Hepatocyte (in vitro differentiated cells): Measurements from ENCODE around the gene PLXDC1. TPM values are rescaled to one million over a fixed set of nuclear protein-coding genes. Genes with fewer than 3 reads are reported as not detected.
"Not testable (repeated sequence)": the region's sequence is repeated elsewhere in the genome, so short reads cannot be mapped to it uniquely, and the experiment has no call there.

Source experiments
- DNase-seq: peaks from one replicate; pipeline ENCODE4 v3.0.0-alpha.2; 2016; ENCODE audit warnings: low spot score
- H2AFZ ChIP-seq: fragments of 200-600 bp; sonication (generic); 2 replicates; pipeline ENCODE4 v1.6.0; 2016; ENCODE audit warnings: antibody characterized with exemption, mild to moderate bottlenecking
- H3K27ac ChIP-seq: fragments of 200-600 bp; sonication (generic); 2 replicates; pipeline ENCODE4 v1.5.1; 2016; ENCODE audit warnings: mild to moderate bottlenecking
- H3K27me3 ChIP-seq: fragments of 200-600 bp; sonication (generic); 2 replicates; pipeline ENCODE4 v1.6.1; 2016
- H3K36me3 ChIP-seq: fragments of 200-600 bp; sonication (generic); replicated peaks from 2 replicates; pipeline ENCODE4 v1.5.1; 2016; ENCODE audit warnings: low read depth; ENCODE audit not compliant: insufficient read depth
- H3K4me1 ChIP-seq: fragments of 200-600 bp; sonication (generic); 2 replicates; pipeline ENCODE4 v1.5.1; 2016; ENCODE audit warnings: mild to moderate bottlenecking, moderate library complexity; ENCODE audit not compliant: insufficient read depth
- H3K4me2 ChIP-seq: fragments of 200-600 bp; sonication (generic); 2 replicates; pipeline ENCODE4 v1.6.0; 2016
- H3K4me3 ChIP-seq: fragments of 200-600 bp; sonication (generic); 2 replicates; pipeline ENCODE4 v1.5.1; 2016; ENCODE audit warnings: mild to moderate bottlenecking
- H3K79me2 ChIP-seq: fragments of 200-600 bp; sonication (generic); 2 replicates; pipeline ENCODE4 v1.6.0; 2017; ENCODE audit warnings: mild to moderate bottlenecking
- H3K9me2 ChIP-seq: fragments of 200-600 bp; sonication (generic); replicated peaks from 2 replicates; pipeline ENCODE4 v1.6.0; 2017; ENCODE audit warnings: mild to moderate bottlenecking; ENCODE audit not compliant: insufficient read depth
- H3K9me3 ChIP-seq: fragments of 200-600 bp; sonication (generic); 2 replicates; pipeline ENCODE4 v1.5.1; 2016; ENCODE audit warnings: low read depth, mild to moderate bottlenecking
- H4K20me1 ChIP-seq: fragments of 200-600 bp; sonication (generic); 2 replicates; pipeline ENCODE4 v1.6.0; 2016; ENCODE audit warnings: mild to moderate bottlenecking; ENCODE audit not compliant: insufficient read depth, poor library complexity, severe bottlenecking
- CTCF ChIP-seq: fragments of 200-600 bp; sonication (generic); IDR thresholded peaks from 2 replicates; pipeline ENCODE4 v1.5.1; 2016; ENCODE audit warnings: antibody characterized with exemption, mild to moderate bottlenecking; ENCODE audit not compliant: poor library complexity
- EZH2 ChIP-seq: fragments of 200-600 bp; sonication (generic); IDR thresholded peaks from 2 replicates; pipeline ENCODE4 v1.6.1; 2016; ENCODE audit warnings: antibody characterized with exemption, mild to moderate bottlenecking, borderline replicate concordance
- EZH2phosphoT487 ChIP-seq: fragments of 200-600 bp; sonication (generic); IDR thresholded peaks from one replicate; pipeline ENCODE4 v1.6.1; 2018; ENCODE audit warnings: antibody characterized with exemption, mild to moderate bottlenecking, low read depth, moderate library complexity; ENCODE audit not compliant: unreplicated experiment, severe bottlenecking
- WGBS: methylation state at CpG from one replicate; pipeline ENCODE4 v1.1.6; 2016; ENCODE audit warnings: low lambda C conversion rate; ENCODE audit errors: missing lambda C conversion rate; 5-methylcytosine and 5-hydroxymethylcytosine counted together
- polyA plus RNA-seq: library from polyadenylated mRNA; unstranded; fragments of >200 nt; fragmentation: Nextera tagmentation; extraction: Ambion mirVana; gene quantifications from 2 replicates; pipeline ENCODE4 v1.2.1, GENCODE V29; 2016
- total RNA-seq: library from RNA; depleted of rRNA; stranded (reverse); fragments of >200 nt; gene quantifications from 2 replicates; pipeline ENCODE4 v1.2.3, GENCODE V29; 2014

PLXDC1 gene
- total and polyA plus RNA-seq, 2 experiments from 2014 or later = 3.9 to 4.1 TPM

- no peaks in the 10 kb centered on the region for H3K9me2 ChIP-seq
- H2AFZ ChIP-seq = no peak overlapping the region
- no peak overlapping the region for H3K4me3 ChIP-seq
- no peak overlapping the region for H3K27ac ChIP-seq
- no peak for TF ChIP-seq CTCF
- no peak for TF ChIP-seq EZH2
- TF ChIP-seq EZH2phosphoT487 = no peak
- no peaks in the 10 kb centered on the region for H3K36me3 ChIP-seq
- no peaks in the 10 kb centered on the region for H3K4me1 ChIP-seq
- DNase-seq = no peak
- H3K4me2 ChIP-seq = no peak overlapping the region
- no peaks in the 10 kb centered on the region for H3K79me2 ChIP-seq
- peaks cover 13% of the 10 kb centered on the region for H3K27me3 ChIP-seq
- no peaks in the 10 kb centered on the region for H3K9me3 ChIP-seq
- H4K20me1 ChIP-seq = no peaks in the 10 kb centered on the region
- WGBS = 90% methylated on average over 4 of the region's 4 CpGs
Measured at GRCh38 chr17:39170109-39170508, 18.7 kb upstream of the PLXDC1 start.

- Histone ChIP-seq H3K9me3 (no peaks in the 10 kb centered on the region), H3K79me2 (no peaks in the 10 kb centered on the region), H2AFZ (no peak overlapping the region), H3K4me2 (no peak overlapping the region), H3K27me3 (peaks cover 13% of the 10 kb centered on the region), H3K36me3 (no peaks in the 10 kb centered on the region), H3K9me2 (no peaks in the 10 kb centered on the region), H3K4me1 (no peaks in the 10 kb centered on the region), H3K27ac (no peak overlapping the region), H3K4me3 (no peak overlapping the region), H4K20me1 (no peaks in the 10 kb centered on the region)
- TF ChIP-seq EZH2 = no peak
- TF ChIP-seq EZH2phosphoT487 = no peak
- no peak for TF ChIP-seq CTCF
- DNase-seq = no peak
- WGBS = 83% methylated on average over 3 of the region's 3 CpGs
Measured at GRCh38 chr17:39169518-39169917, 18.1 kb upstream of the PLXDC1 start.

- no peaks in the 10 kb centered on the region for H4K20me1 ChIP-seq
- no peak overlapping the region for H3K4me2 ChIP-seq
- no peak for DNase-seq
- TF ChIP-seq CTCF = no peak
- no peak overlapping the region for H2AFZ ChIP-seq
- WGBS = 94% methylated on average over 12 of the region's 14 CpGs
- no peaks in the 10 kb centered on the region for H3K36me3 ChIP-seq
- H3K27ac ChIP-seq = no peak overlapping the region
- no peaks in the 10 kb centered on the region for H3K4me1 ChIP-seq
- H3K79me2 ChIP-seq = no peaks in the 10 kb centered on the region
- H3K4me3 ChIP-seq = no peak overlapping the region
- no peaks in the 10 kb centered on the region for H3K9me2 ChIP-seq
- H3K9me3 ChIP-seq = no peaks in the 10 kb centered on the region
- H3K27me3 ChIP-seq = peaks cover 13% of the 10 kb centered on the region
Measured at GRCh38 chr17:39169101-39169500, 17.7 kb upstream of the PLXDC1 start.

- not testable (repeated sequence) for H3K36me3 ChIP-seq, H3K9me3 ChIP-seq, H2AFZ ChIP-seq, H3K79me2 ChIP-seq, H3K9me2 ChIP-seq, H4K20me1 ChIP-seq, DNase-seq, H3K4me2 ChIP-seq, H3K4me3 ChIP-seq, H3K4me1 ChIP-seq, H3K27ac ChIP-seq
- peaks cover 13% of the 10 kb centered on the region for H3K27me3 ChIP-seq
- 97% methylated on average over 10 of the region's 10 CpGs for WGBS
Measured at GRCh38 chr17:39168503-39168902, 17.1 kb upstream of the PLXDC1 start.
